ENCODE measurements around the gene GPANK1. TPM values are rescaled to one million over a fixed set of nuclear protein-coding genes. Genes with fewer than 3 reads are reported as not detected.

Gene GPANK1
- total and polyA plus RNA-seq, 4 donors: 10.9 to 22.8 (median 16.2) TPM

DNA sequence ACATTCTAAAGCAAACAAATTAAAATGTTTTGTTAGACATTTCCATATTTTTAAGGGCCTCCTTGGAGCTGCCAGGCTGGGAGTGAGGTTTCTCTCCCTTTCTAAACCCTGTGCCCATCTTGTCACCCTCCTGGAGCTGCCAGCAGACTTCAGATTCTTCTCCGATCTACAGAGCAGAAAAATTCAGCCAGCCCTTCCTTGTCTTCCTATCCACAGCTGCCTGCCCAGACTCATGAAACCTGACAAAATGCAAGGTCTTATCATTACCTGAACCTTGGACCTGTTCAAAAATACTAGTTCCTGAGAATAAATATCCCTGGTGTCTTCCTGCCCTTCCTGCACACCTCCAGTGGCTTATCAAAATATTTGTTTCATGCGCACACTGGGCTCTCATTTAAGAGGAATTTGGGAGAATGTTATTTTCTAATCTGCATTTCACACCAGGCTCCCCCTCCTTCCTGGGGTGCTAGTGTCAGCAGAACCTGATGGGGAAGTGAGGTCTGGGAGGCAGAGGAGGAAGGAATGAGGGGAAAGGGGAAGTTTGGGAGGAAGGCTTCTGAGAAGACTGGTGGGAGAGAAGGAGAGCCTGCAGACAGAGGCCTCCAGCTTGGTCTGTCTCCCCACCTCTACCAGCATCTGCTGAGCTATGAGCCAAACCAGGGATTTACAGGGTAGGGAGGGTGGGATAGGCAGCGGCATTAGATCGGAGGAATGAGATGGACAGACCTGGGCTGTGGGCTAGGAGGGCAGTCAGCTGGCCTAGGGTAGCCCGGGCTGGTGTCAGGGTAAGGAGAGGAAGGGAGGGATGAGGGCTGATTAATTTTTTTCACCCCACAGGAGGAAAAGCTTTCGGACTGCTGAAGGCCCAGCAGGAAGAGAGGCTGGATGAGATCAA is 49.9 kb downstream of the GPANK1 start, which contains the start of gene AIF1:
Gene AIF1 (plus strand): TSS at position 551 of the 895 bp plus-strand sequence. CDS start 96 bp downstream, at position 647.
- no peak within 1 kb of the TSS for H3K4me3 ChIP-seq (ENCODE audit: low read length in 2 of 2)
- intact Hi-C loops (cut with DNase I): loop anchor here in 1 of 2 donors (5.0 kb wide), 1 partner anchor 328 kb away; no protein-coding TSS in a partner anchor
- no peak for DNase-seq
- no peaks in the 10 kb centered on the region for H3K4me1 ChIP-seq (ENCODE audit: control insufficient read depth in 1 of 2, insufficient read depth in 2 of 2, low read length in 2 of 2)
- WGBS, 2 donors: 48 to 60% methylated on average over 6 of the region's 6 CpGs
- no peak for ATAC-seq (ENCODE audit: low FRiP score)
- no peaks in the 10 kb centered on the region for H3K9me3 ChIP-seq (ENCODE audit: control insufficient read depth, low read length)
- H3K27ac ChIP-seq (ENCODE audit: low read depth in 1 of 2, low read length in 2 of 2): no peak within 1 kb of the TSS
- H3K36me3 ChIP-seq (ENCODE audit: control insufficient read depth in 1 of 2, insufficient read depth in 2 of 2, low read length in 1 of 2): no peaks in the 10 kb centered on the region
- no peaks in the 10 kb centered on the region for H3K27me3 ChIP-seq (ENCODE audit: control insufficient read depth in 1 of 2, insufficient read depth in 2 of 2, low read length in 1 of 2)

DNA sequence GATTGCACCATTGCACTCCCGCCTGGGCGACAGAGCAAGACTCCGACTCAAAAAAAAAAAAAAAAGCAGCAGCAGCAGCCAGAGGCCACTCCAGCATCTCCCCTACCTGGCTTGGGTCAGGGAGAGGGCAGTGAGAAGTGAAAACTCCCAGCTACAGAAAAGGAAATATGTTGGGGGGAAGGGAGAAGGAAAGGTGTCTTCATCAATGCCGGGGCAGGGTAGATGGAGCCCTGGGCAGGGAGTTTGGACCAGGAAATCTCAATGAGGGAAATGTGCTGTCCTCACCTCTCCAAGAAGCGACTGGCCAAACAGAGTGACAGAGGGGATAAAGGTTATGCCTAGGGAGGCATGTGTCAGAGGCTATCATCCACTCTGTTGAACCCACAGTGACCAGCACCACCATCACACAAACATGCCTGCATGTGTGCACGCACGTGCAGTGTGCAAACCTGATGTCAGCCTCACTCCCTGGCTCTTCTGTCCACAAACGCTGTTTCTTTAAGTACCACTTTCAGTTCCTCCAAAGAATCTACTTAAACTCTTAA is 50.6 kb downstream of the GPANK1 start:
- ATAC-seq (ENCODE audit: low FRiP score): no peak
- Histone ChIP-seq H3K4me3 (ENCODE audit: low read length in 2 of 2) (no peak overlapping the region), H3K27ac (ENCODE audit: low read depth in 1 of 2, low read length in 2 of 2) (no peak overlapping the region), H3K36me3 (ENCODE audit: control insufficient read depth in 1 of 2, insufficient read depth in 2 of 2, low read length in 1 of 2) (no peaks in the 10 kb centered on the region), H3K4me1 (ENCODE audit: control insufficient read depth in 1 of 2, insufficient read depth in 2 of 2, low read length in 2 of 2) (no peaks in the 10 kb centered on the region), H3K9me3 (ENCODE audit: control insufficient read depth, low read length) (no peaks in the 10 kb centered on the region), H3K27me3 (ENCODE audit: control insufficient read depth in 1 of 2, insufficient read depth in 2 of 2, low read length in 1 of 2) (no peaks in the 10 kb centered on the region)
- intact Hi-C loops (cut with DNase I): no loop called here
- WGBS, 2 donors: 72 to 74% methylated on average over 8 of the region's 8 CpGs
- no peak for DNase-seq

Small RNA genes within 50 kb of the gene (microRNA-seq; reads per million reads assigned to microRNA genes)
- 0 to 1.8 reads per million in 2 donors for gene MIR4646
- gene MIR6832: 0.60 to 0.99 reads per million in 2 donors

Other genes starting within 250 kb of the GPANK1 start
Only the 30 nearest of the 37 such genes appear.
- not detected for gene MCCD1, start 136.0 kb downstream of the GPANK1 start, total RNA-seq
- gene MCCD1, start 136.0 kb downstream of the GPANK1 start, polyA plus RNA-seq: not detected
- gene DDX39B, start 123.0 kb downstream of the GPANK1 start, total RNA-seq: 100 to 1,000 TPM; 235 to 270 TPM
- gene DDX39B, start 123.0 kb downstream of the GPANK1 start, polyA plus RNA-seq: 100 to 1,000 TPM; 146 to 570 TPM
- gene ATP6V1G2, start 118.4 kb downstream of the GPANK1 start, total RNA-seq: 1 to 10 TPM; 1.3 to 1.5 TPM
- 1 to 10 TPM; 1.4 to 1.8 TPM for gene ATP6V1G2, start 118.4 kb downstream of the GPANK1 start, polyA plus RNA-seq
- gene NFKBIL1, start 117.4 kb downstream of the GPANK1 start, total RNA-seq: 10 to 100 TPM; 16.0 to 19.8 TPM
- 10 to 100 TPM; 24.2 to 49.5 TPM for gene NFKBIL1, start 117.4 kb downstream of the GPANK1 start, polyA plus RNA-seq
- gene LTA, start 92.7 kb downstream of the GPANK1 start, total RNA-seq: not detected
- under 1 TPM in 1 of 2 donors, not detected in 1; 0.18 TPM for gene LTA, start 92.7 kb downstream of the GPANK1 start, polyA plus RNA-seq
- gene TNF, start 89.4 kb downstream of the GPANK1 start, total RNA-seq: 1 to 10 TPM in 1 of 2 donors, under 1 TPM in 1; 0.66 to 1.9 TPM
- 1 to 10 TPM in 1 of 2 donors, under 1 TPM in 1; 0.23 to 1.3 TPM for gene TNF, start 89.4 kb downstream of the GPANK1 start, polyA plus RNA-seq
- 1 to 10 TPM; 1.4 to 3.6 TPM for gene LTB, start 82.6 kb downstream of the GPANK1 start, total RNA-seq
- 1 to 10 TPM in 1 of 2 donors, under 1 TPM in 1; 0.88 to 2.5 TPM for gene LTB, start 82.6 kb downstream of the GPANK1 start, polyA plus RNA-seq
- gene LST1, start 78.7 kb downstream of the GPANK1 start, total RNA-seq: 10 to 100 TPM; 21.1 to 24.6 TPM
- gene LST1, start 78.7 kb downstream of the GPANK1 start, polyA plus RNA-seq: 10 to 100 TPM in 1 of 2 donors, 1 to 10 TPM in 1; 7.9 to 23.4 TPM
- gene NCR3, start 72.0 kb downstream of the GPANK1 start, total RNA-seq: not detected
- not detected for gene NCR3, start 72.0 kb downstream of the GPANK1 start, polyA plus RNA-seq
- 10 to 100 TPM; 32.6 to 68.3 TPM for gene AIF1, start 49.8 kb downstream of the GPANK1 start, total RNA-seq
- gene AIF1, start 49.8 kb downstream of the GPANK1 start, polyA plus RNA-seq: 100 to 1,000 TPM in 1 of 2 donors, 10 to 100 TPM in 1; 38.2 to 166 TPM
- 100 to 1,000 TPM; 154 to 164 TPM for gene PRRC2A, start 44.3 kb downstream of the GPANK1 start, total RNA-seq
- 100 to 1,000 TPM in 1 of 2 donors, 10 to 100 TPM in 1; 28.5 to 152 TPM for gene PRRC2A, start 44.3 kb downstream of the GPANK1 start, polyA plus RNA-seq
- gene BAG6, start 12.3 kb downstream of the GPANK1 start, total RNA-seq: 100 to 1,000 TPM; 207 to 215 TPM
- gene BAG6, start 12.3 kb downstream of the GPANK1 start, polyA plus RNA-seq: 100 to 1,000 TPM in 1 of 2 donors, 10 to 100 TPM in 1; 75.0 to 379 TPM
- under 1 TPM; 0.42 to 0.96 TPM for gene APOM, start 9.1 kb downstream of the GPANK1 start, total RNA-seq
- gene APOM, start 9.1 kb downstream of the GPANK1 start, polyA plus RNA-seq: 1 to 10 TPM in 1 of 2 donors, not detected in 1; 2.6 TPM
- gene C6orf47, start 4.2 kb downstream of the GPANK1 start, total RNA-seq: 10 to 100 TPM; 18.3 to 20.2 TPM
- gene C6orf47, start 4.2 kb downstream of the GPANK1 start, polyA plus RNA-seq: 10 to 100 TPM in 1 of 2 donors, 1 to 10 TPM in 1; 7.5 to 12.0 TPM
- gene CSNK2B, start 1.1 kb upstream of the GPANK1 start, total RNA-seq: 100 to 1,000 TPM; 100 to 106 TPM
- 100 to 1,000 TPM; 122 to 191 TPM for gene CSNK2B, start 1.1 kb upstream of the GPANK1 start, polyA plus RNA-seq
- 10 to 100 TPM; 19.6 to 20.8 TPM for gene LY6G5B, start 5.0 kb upstream of the GPANK1 start, total RNA-seq
- gene LY6G5B, start 5.0 kb upstream of the GPANK1 start, polyA plus RNA-seq: 10 to 100 TPM in 1 of 2 donors, 1 to 10 TPM in 1; 1.6 to 25.1 TPM
- gene LY6G5C, start 16.1 kb upstream of the GPANK1 start, total RNA-seq: 1 to 10 TPM; 1.2 to 3.3 TPM
- 1 to 10 TPM; 3.3 to 5.9 TPM for gene LY6G5C, start 16.1 kb upstream of the GPANK1 start, polyA plus RNA-seq
- gene ABHD16A, start 38.3 kb upstream of the GPANK1 start, total RNA-seq: 10 to 100 TPM; 41.8 to 48.1 TPM
- 10 to 100 TPM; 12.9 to 50.1 TPM for gene ABHD16A, start 38.3 kb upstream of the GPANK1 start, polyA plus RNA-seq
- not detected for gene LY6G6F, start 41.9 kb upstream of the GPANK1 start, total RNA-seq
- not detected for gene LY6G6F, start 41.9 kb upstream of the GPANK1 start, polyA plus RNA-seq
- gene LY6G6D, start 50.4 kb upstream of the GPANK1 start, total RNA-seq: not detected
- not detected for gene LY6G6D, start 50.4 kb upstream of the GPANK1 start, polyA plus RNA-seq
- not detected for gene LY6G6C, start 56.7 kb upstream of the GPANK1 start, total RNA-seq
- gene LY6G6C, start 56.7 kb upstream of the GPANK1 start, polyA plus RNA-seq: not detected
- under 1 TPM; 0.84 to 0.96 TPM for gene MPIG6B, start 58.4 kb upstream of the GPANK1 start, total RNA-seq
- gene MPIG6B, start 58.4 kb upstream of the GPANK1 start, polyA plus RNA-seq: not detected
- gene DDAH2, start 64.3 kb upstream of the GPANK1 start, total RNA-seq: 100 to 1,000 TPM; 122 to 133 TPM
- gene DDAH2, start 64.3 kb upstream of the GPANK1 start, polyA plus RNA-seq: 100 to 1,000 TPM; 118 to 189 TPM
- gene CLIC1, start 71.5 kb upstream of the GPANK1 start, total RNA-seq: 100 to 1,000 TPM; 303 to 322 TPM
- gene CLIC1, start 71.5 kb upstream of the GPANK1 start, polyA plus RNA-seq: 100 to 1,000 TPM; 331 to 368 TPM
- gene MSH5, start 75.0 kb upstream of the GPANK1 start, total RNA-seq: 10 to 100 TPM in 1 of 2 donors, 1 to 10 TPM in 1; 5.9 to 15.1 TPM
- gene MSH5, start 75.0 kb upstream of the GPANK1 start, polyA plus RNA-seq: 1 to 10 TPM in 1 of 2 donors, not detected in 1; 7.0 TPM
- gene SAPCD1, start 97.7 kb upstream of the GPANK1 start, total RNA-seq: 1 to 10 TPM in 1 of 2 donors, under 1 TPM in 1; 0.68 to 2.9 TPM
- gene SAPCD1, start 97.7 kb upstream of the GPANK1 start, polyA plus RNA-seq: 1 to 10 TPM in 1 of 2 donors, not detected in 1; 3.2 TPM
- gene VWA7, start 112.3 kb upstream of the GPANK1 start, total RNA-seq: 1 to 10 TPM in 1 of 2 donors, under 1 TPM in 1; 0.58 to 1.3 TPM
- gene VWA7, start 112.3 kb upstream of the GPANK1 start, polyA plus RNA-seq: under 1 TPM in 1 of 2 donors, not detected in 1; 0.23 TPM
- 10 to 100 TPM; 44.4 to 49.6 TPM for gene VARS1, start 130.8 kb upstream of the GPANK1 start, total RNA-seq
- 10 to 100 TPM in 1 of 2 donors, 1 to 10 TPM in 1; 9.8 to 26.4 TPM for gene VARS1, start 130.8 kb upstream of the GPANK1 start, polyA plus RNA-seq
- 10 to 100 TPM; 32.4 to 33.4 TPM for gene LSM2, start 142.0 kb upstream of the GPANK1 start, total RNA-seq
- gene LSM2, start 142.0 kb upstream of the GPANK1 start, polyA plus RNA-seq: 10 to 100 TPM; 41.7 to 42.2 TPM
- 1 to 10 TPM; 1.9 TPM for gene HSPA1L, start 150.3 kb upstream of the GPANK1 start, total RNA-seq
- 1 to 10 TPM; 1.3 to 2.1 TPM for gene HSPA1L, start 150.3 kb upstream of the GPANK1 start, polyA plus RNA-seq